Muscle layer of duodenum (tissue), 2 donors: Measurements from ENCODE around the gene C7orf25.

Experiments
- H3K27ac ChIP-seq: one replicate; pipeline ENCODE4 v1.7.0; 2013; ENCODE audit warnings: mild to moderate bottlenecking, low read length
- H3K27me3 ChIP-seq: one replicate; pipeline ENCODE4 v1.7.0; 2013; ENCODE audit warnings: low read depth, mild to moderate bottlenecking, control low read depth, low read length
- H3K36me3 ChIP-seq, 2 donors: one replicate each; pipeline ENCODE4 v1.7.0; 2013; ENCODE audit warnings: low read length in 2 of 2, control low read depth in 1 of 2, mild to moderate bottlenecking in 1 of 2; ENCODE audit not compliant: insufficient read depth in 2 of 2, control insufficient read depth in 1 of 2
- H3K4me1 ChIP-seq, 2 donors: one replicate each; pipeline ENCODE4 v1.7.0; 2013; ENCODE audit warnings: low read length in 2 of 2, mild to moderate bottlenecking in 2 of 2, control low read depth in 1 of 2, moderate library complexity in 1 of 2; ENCODE audit not compliant: insufficient read depth in 2 of 2, control insufficient read depth in 1 of 2
- H3K4me3 ChIP-seq, 2 donors: one replicate each; pipeline ENCODE4 v1.7.0; 2013; ENCODE audit warnings: low read length in 2 of 2, low read depth in 1 of 2, mild to moderate bottlenecking in 1 of 2
- H3K9me3 ChIP-seq, 2 donors: one replicate each; pipeline ENCODE4 v1.7.0; 2013; ENCODE audit warnings: low read length in 2 of 2, control low read depth in 1 of 2, mild to moderate bottlenecking in 1 of 2; ENCODE audit not compliant: control insufficient read depth in 1 of 2
- donor health status: healthy.

C7orf25 gene

DNA sequence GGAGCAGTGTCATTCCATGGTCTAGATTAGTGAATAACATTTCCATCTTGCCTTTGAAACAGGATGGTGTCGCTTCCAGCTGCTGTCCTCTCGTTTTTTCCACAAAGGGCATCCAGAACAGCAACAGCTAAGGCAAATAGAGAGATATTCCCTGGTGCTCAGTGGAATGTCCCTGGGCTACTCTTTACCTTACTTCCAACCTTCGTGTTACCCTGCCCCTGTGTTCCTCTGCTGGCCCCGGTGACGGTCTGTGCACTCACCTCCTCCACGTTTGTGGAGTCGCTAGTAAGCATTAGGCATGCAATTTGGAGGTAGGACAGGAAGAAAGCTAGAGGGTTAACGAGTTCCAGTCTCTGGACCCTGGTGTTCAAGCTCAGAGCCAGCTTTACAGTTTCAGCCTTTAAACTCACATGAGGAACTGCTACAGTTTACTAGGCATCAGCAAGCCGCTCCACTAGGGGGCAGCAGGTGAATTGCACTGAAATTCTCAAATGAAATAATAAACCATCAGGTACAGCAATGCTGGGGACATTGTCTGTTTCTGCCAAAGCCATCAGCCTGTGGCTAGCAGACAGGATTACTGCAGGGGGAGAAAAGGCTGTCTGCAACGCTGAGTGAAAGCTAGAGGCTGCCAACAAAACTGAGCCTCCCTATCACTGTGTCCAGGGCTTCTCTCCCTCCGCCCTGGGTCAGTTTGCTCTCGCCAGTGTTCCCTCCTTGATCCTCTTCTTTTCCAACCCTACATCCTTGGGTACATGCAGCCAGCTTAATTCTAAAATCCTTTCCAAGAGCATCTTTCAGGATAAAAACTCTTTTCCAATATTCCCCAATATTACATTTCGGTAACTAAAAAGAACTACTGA, 29.3 kb upstream of the C7orf25 start:
- no peak overlapping the region for H3K27ac ChIP-seq
- H3K4me3 ChIP-seq = no peak overlapping the region
- H3K9me3 ChIP-seq = no peaks in the 10 kb centered on the region
- no peaks in the 10 kb centered on the region for H3K27me3 ChIP-seq
- H3K4me1 ChIP-seq = no peaks in the 10 kb centered on the region
- H3K36me3 ChIP-seq = peaks cover 4 to 25% of the 10 kb centered on the region in 2 donors

DNA sequence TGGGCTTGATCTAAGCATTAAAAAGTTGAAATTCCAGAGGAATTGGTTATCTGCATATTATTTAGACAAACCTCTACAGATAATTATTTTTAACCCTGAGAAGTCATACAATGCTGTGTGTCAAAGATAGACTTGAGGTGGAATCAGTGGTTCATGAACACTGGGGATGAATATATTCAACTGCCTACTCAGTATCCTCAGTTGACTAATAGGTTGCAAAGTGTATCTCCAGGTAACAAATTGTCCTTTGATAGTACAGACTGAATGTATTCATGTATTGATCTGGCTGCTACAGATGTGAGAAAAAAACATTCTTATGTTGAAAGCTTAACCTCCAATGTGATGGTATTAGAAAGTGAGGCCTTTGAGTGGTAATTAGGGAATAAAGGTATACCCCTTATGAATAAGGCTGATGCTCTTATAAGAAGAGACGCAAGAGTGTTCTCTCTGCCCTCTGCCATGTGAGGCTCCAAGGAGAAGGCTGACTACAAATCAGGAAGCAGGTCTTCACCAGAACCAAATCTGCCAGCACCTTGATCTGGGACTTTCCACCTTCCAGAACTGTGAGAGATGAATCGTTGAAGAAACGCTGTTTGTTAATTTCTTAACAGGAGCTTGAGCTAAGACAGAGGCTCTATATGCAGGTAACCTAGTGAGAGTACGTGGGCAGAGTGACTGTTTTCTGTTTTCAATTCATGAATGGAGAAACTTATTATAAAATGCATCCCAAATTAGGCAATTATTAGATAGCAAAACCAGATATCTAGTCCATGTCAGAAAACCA, 27.8 kb upstream of the C7orf25 start:
- peaks cover 17 to 39% of the 10 kb centered on the region in 2 donors for H3K36me3 ChIP-seq
- no peak overlapping the region for H3K4me3 ChIP-seq
- H3K9me3 ChIP-seq = no peaks in the 10 kb centered on the region
- no peaks in the 10 kb centered on the region for H3K27me3 ChIP-seq
- H3K4me1 ChIP-seq = no peaks in the 10 kb centered on the region
- no peak overlapping the region for H3K27ac ChIP-seq

- H3K4me3 ChIP-seq = no peak overlapping the region
- peaks cover 17 to 39% of the 10 kb centered on the region in 2 donors for H3K36me3 ChIP-seq
- peaks cover 14 to 20% of the 10 kb centered on the region in 2 donors for H3K4me1 ChIP-seq
- no peak overlapping the region for H3K27ac ChIP-seq
- H3K9me3 ChIP-seq = no peaks in the 10 kb centered on the region
- H3K27me3 ChIP-seq = no peaks in the 10 kb centered on the region
These were observed 24.0 kb upstream of the C7orf25 start for GRCh38 chr7:42935861-42936260.

DNA sequence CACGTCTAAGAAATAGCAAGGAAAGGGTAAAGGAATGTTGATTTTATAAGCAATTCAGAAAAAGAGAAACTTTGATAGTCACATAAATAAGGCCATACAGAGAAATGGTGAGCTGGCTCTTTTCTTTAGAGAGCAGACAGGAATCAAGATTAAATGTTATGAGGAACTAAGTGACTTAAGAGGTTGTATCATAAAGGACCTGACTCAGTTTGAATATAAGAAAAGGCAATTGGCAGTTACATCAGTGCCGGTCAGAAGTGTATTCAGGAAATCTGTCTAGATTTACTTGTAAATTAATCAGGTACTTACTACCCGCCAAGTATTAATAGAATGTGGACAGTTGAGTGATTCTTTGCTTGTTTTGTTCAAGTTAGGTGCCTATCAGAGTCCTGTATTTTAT, 22.4 kb upstream of the C7orf25 start:
- Histone ChIP-seq H3K27me3 (no peaks in the 10 kb centered on the region), H3K4me1 (peaks cover 20 to 36% of the 10 kb centered on the region in 2 donors), H3K4me3 (no peak overlapping the region), H3K9me3 (no peaks in the 10 kb centered on the region), H3K27ac (no peak overlapping the region), H3K36me3 (peaks cover 17 to 38% of the 10 kb centered on the region in 2 donors)

DNA sequence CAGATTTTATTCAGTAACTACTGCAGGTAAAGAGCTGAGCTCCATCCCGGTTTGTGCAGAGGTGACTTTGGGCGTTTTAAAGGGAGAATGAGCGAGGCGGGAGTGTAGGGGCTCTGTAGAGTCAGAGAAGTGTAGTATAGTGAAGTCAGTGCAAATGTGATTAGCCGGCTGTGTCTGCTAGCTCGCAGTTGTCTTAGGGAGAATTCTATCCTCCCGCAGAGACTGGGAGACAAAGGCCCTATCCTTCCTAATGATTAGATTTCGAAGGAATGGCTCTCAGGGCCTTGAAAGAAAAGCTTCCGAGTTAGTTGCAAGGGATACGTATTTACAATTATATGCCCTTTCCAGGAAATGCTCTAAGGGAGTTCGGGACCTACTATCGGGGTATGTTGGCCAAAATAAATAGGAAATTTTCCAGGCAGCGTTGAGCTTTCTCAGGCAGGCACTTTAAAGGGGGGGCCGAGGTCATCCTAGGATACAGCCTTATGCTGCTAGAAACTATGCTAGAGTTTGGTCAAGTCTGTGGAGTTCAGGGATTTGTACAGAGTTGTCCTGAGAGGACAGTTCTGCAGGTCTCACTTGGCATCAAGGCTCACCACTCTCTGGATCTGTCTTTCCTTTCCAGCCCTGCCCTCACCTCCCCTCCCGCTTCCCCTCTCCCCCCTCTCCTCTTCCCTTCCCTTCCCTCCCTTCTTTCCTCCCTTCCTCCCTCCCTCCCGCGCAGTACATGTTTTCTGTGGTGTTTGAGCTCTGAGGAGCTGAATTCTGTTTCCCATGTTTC, 21.1 kb upstream of the C7orf25 start:
- Histone ChIP-seq H3K27me3 (no peaks in the 10 kb centered on the region), H3K27ac (peak overlapping the region; percentile 91), H3K4me3 (peak overlapping the region; percentile 89 to 96), H3K9me3 (no peaks in the 10 kb centered on the region), H3K4me1 (peaks cover 25 to 45% of the 10 kb centered on the region in 2 donors), H3K36me3 (peaks cover 16 to 26% of the 10 kb centered on the region in 2 donors)

GRCh38 chr7:42931834-42932651, 20.2 kb upstream of the C7orf25 start, which contains the start of the genes MRPL32 and PSMA2:
TSS of gene MRPL32 (plus strand) at chr7:42932376. CDS start at chr7:42932387, 11 bp downstream.
TSS of gene PSMA2 (minus strand) at chr7:42932174. CDS start at chr7:42932158, 16 bp downstream.
- Histone ChIP-seq H3K4me3 (peak within 1 kb of the TSS; percentile 89 to 96), H3K4me1 (peaks cover 25 to 45% of the 10 kb centered on the region in 2 donors), H3K36me3 (peaks cover 13 to 16% of the 10 kb centered on the region in 2 donors), H3K9me3 (no peaks in the 10 kb centered on the region), H3K27ac (peak within 1 kb of the TSS; percentile 91), H3K27me3 (no peaks in the 10 kb centered on the region)

- H3K27ac ChIP-seq = peak overlapping the region; percentile 91
- H3K9me3 ChIP-seq = no peaks in the 10 kb centered on the region
- no peaks in the 10 kb centered on the region for H3K27me3 ChIP-seq
- H3K4me1 ChIP-seq = peaks cover 25 to 45% of the 10 kb centered on the region in 2 donors
- peaks cover 19% of the 10 kb centered on the region in 2 donors for H3K36me3 ChIP-seq
- peak overlapping the region; percentile 89 to 96 for H3K4me3 ChIP-seq
These were observed 19.6 kb upstream of the C7orf25 start for GRCh38 chr7:42931447-42931833.

DNA sequence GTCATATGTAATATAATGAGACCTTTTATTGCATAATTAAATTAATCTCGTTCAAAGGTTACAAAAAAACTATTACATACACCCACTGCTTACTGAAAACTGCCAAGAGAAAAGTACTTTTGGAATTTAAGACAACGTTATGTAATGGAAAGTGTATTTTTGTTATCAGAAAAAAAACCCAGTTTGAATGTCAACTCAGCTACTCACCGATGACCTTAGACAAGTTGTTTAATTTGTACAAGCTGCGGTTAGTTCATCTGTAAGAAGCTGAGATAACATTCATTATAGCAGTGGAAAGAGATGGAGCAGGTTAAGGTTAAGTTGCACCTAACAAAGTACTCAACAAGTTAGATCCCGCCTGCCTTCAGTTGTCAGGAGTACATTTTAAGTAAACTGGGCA, 19.0 kb upstream of the C7orf25 start:
- Histone ChIP-seq H3K36me3 (peaks cover 18 to 21% of the 10 kb centered on the region in 2 donors), H3K27me3 (no peaks in the 10 kb centered on the region), H3K27ac (peak overlapping the region; percentile 91), H3K9me3 (no peaks in the 10 kb centered on the region), H3K4me3 (peak overlapping the region; percentile 89 to 96), H3K4me1 (peaks cover 25 to 45% of the 10 kb centered on the region in 2 donors)

DNA sequence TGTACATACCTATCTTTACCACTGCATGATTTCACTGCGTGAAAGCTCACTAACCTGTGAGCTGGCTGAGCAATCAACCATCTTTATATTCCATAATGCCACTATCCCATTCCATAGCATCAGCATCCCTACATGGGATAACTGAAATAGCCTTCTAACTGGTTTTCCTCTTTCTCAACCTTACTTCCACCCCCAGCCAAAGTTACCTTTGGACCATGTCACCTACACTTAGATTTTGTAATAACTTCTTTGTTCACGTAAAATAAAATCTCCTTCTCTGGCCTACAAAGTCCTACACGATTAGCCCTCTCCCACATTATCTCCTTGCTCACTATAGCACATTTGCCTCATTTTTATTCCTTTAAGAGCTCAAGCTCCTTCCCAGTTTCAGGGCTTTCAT, 17.6 kb upstream of the C7orf25 start:
- Histone ChIP-seq H3K27me3 (no peaks in the 10 kb centered on the region), H3K9me3 (no peaks in the 10 kb centered on the region), H3K4me1 (peaks cover 23 to 44% of the 10 kb centered on the region in 2 donors), H3K4me3 (no peak overlapping the region), H3K27ac (no peak overlapping the region), H3K36me3 (peaks cover 22 to 25% of the 10 kb centered on the region in 2 donors)

GRCh38 chr7:42928754-42929153, 16.9 kb upstream of the C7orf25 start:
- no peaks in the 10 kb centered on the region for H3K9me3 ChIP-seq
- no peak overlapping the region for H3K27ac ChIP-seq
- no peak overlapping the region for H3K4me3 ChIP-seq
- peaks cover 24 to 27% of the 10 kb centered on the region in 2 donors for H3K36me3 ChIP-seq
- peaks cover 16 to 37% of the 10 kb centered on the region in 2 donors for H3K4me1 ChIP-seq
- no peaks in the 10 kb centered on the region for H3K27me3 ChIP-seq
